Measurements from ENCODE around the gene LLCFC1.

DNA sequence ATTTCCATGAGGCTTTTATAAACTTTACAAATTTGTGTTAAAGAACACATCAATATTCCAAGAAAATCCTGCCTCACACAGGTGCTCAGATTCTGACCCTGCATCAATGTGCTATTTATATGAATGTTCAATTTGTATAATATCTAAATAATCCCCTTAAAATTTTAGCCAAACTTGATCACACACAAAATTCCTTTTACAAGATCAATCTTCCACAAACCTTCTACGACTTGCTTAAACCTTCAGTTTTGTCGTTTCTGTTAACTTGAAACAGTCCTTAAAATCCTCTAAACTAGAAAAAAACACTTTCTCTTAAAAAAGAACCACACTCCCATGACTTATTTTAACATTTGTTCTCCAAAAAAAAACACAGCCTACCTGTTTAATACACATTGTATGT is 33.5 kb upstream of the LLCFC1 start:
- TF ChIP-seq, protein P1, sequence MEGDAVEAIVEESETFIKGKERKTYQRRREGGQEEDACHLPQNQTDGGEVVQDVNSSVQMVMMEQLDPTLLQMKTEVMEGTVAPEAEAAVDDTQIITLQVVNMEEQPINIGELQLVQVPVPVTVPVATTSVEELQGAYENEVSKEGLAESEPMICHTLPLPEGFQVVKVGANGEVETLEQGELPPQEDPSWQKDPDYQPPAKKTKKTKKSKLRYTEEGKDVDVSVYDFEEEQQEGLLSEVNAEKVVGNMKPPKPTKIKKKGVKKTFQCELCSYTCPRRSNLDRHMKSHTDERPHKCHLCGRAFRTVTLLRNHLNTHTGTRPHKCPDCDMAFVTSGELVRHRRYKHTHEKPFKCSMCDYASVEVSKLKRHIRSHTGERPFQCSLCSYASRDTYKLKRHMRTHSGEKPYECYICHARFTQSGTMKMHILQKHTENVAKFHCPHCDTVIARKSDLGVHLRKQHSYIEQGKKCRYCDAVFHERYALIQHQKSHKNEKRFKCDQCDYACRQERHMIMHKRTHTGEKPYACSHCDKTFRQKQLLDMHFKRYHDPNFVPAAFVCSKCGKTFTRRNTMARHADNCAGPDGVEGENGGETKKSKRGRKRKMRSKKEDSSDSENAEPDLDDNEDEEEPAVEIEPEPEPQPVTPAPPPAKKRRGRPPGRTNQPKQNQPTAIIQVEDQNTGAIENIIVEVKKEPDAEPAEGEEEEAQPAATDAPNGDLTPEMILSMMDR (conservative IDR thresholded peaks at IDR 0.05; ENCODE audit: low read depth, low read length): no peak
- TF ChIP-seq EZH2 (IDR thresholded peaks at IDR 0.05; ENCODE audit: low read length, unreplicated experiment): no peak

Measured in PC-3 (cell line).